HAP-1 (cell line): Measurements from ENCODE around the gene KCNAB1.

Experiments
- DNase-seq, 2 experiments: peaks; one replicate each; pipeline ENCODE4 v3.0.0-alpha.2; 2016 to 2020; ENCODE audit warnings: low spot score in 2 of 2
- H3K27me3 ChIP-seq: fragments of 250-450 bp; sonication (Bioruptor Pico); 2 replicates; pipeline ENCODE4 v1.5.1; 2020; ENCODE audit warnings: low read depth, mild to moderate bottlenecking, moderate library complexity
- H3K36me3 ChIP-seq: fragments of 250-450 bp; sonication (Bioruptor Pico); replicated peaks from 2 replicates; pipeline ENCODE4 v1.5.1; 2020; ENCODE audit warnings: mild to moderate bottlenecking
- H3K4me1 ChIP-seq: fragments of 250-450 bp; sonication (Bioruptor Pico); 2 replicates; pipeline ENCODE4 v1.5.1; 2020; ENCODE audit warnings: mild to moderate bottlenecking
- H3K4me3 ChIP-seq: fragments of 250-450 bp; sonication (Bioruptor Pico); 2 replicates; pipeline ENCODE4 v1.5.1; 2020; ENCODE audit warnings: mild to moderate bottlenecking, moderate library complexity
- H3K9me3 ChIP-seq: fragments of 250-450 bp; sonication (Bioruptor Pico); 2 replicates; pipeline ENCODE4 v1.5.1; 2020; ENCODE audit warnings: mild to moderate bottlenecking, moderate library complexity
- in situ Hi-C: fragments of 300-500 bp; cut with MboI; formaldehyde crosslinking; loops from 3 replicates; pipeline ENCODE4 v1.14.3; 2020; ENCODE audit warnings: low sequenced_read_pairs, inconsistent platforms, mixed read lengths

KCNAB1 gene

GRCh38 chr3:156323466-156323865 is 203.1 kb downstream of the KCNAB1 start:
- no peaks in the 10 kb centered on the region for H3K9me3 ChIP-seq
- H3K27me3 ChIP-seq = no peaks in the 10 kb centered on the region; the same call in 1 of the 2 replicates
- H3K4me1 ChIP-seq = no peaks in the 10 kb centered on the region
- no peak overlapping the region for H3K4me3 ChIP-seq
- no peak for DNase-seq
- no peaks in the 10 kb centered on the region for H3K36me3 ChIP-seq
- in situ Hi-C loops = no loop called here

GRCh38 chr3:156330415-156330814 is 210.0 kb downstream of the KCNAB1 start:
- Histone ChIP-seq H3K9me3 (no peaks in the 10 kb centered on the region), H3K36me3 (no peaks in the 10 kb centered on the region), H3K4me1 (no peaks in the 10 kb centered on the region), H3K27me3 (no peaks in the 10 kb centered on the region; the same call in 1 of the 2 replicates), H3K4me3 (no peak overlapping the region)
- no peak for DNase-seq
- in situ Hi-C loops = no loop called here

- no peak for DNase-seq
- Histone ChIP-seq H3K27me3 (peaks cover 6% of the 10 kb centered on the region; the same call in 1 of the 2 replicates), H3K4me3 (no peak overlapping the region), H3K36me3 (no peaks in the 10 kb centered on the region), H3K9me3 (no peaks in the 10 kb centered on the region), H3K4me1 (no peaks in the 10 kb centered on the region)
- in situ Hi-C loops = no loop called here
Observed at GRCh38 chr3:156332304-156332703, 211.9 kb downstream of the KCNAB1 start.

- no peaks in the 10 kb centered on the region for H3K36me3 ChIP-seq
- H3K4me3 ChIP-seq = no peak overlapping the region
- in situ Hi-C loops = no loop called here
- H3K4me1 ChIP-seq = no peaks in the 10 kb centered on the region
- H3K27me3 ChIP-seq = peaks cover 10% of the 10 kb centered on the region; the same call in 1 of the 2 replicates
- H3K9me3 ChIP-seq = no peaks in the 10 kb centered on the region
- DNase-seq = no peak
Observed at GRCh38 chr3:156334841-156335545, 214.6 kb downstream of the KCNAB1 start.

- in situ Hi-C loops = no loop called here
- Histone ChIP-seq H3K4me3 (no peak overlapping the region), H3K9me3 (no peaks in the 10 kb centered on the region), H3K36me3 (no peaks in the 10 kb centered on the region), H3K4me1 (no peaks in the 10 kb centered on the region), H3K27me3 (peaks cover 10% of the 10 kb centered on the region; the same call in 1 of the 2 replicates)
- no peak for DNase-seq
Observed at GRCh38 chr3:156339491-156339890, 219.1 kb downstream of the KCNAB1 start.

GRCh38 chr3:156341332-156341731 is 221.0 kb downstream of the KCNAB1 start:
- Histone ChIP-seq H3K4me3 (no peak overlapping the region), H3K9me3 (no peaks in the 10 kb centered on the region), H3K4me1 (no peaks in the 10 kb centered on the region), H3K27me3 (peaks cover 13% of the 10 kb centered on the region; the same call in 1 of the 2 replicates), H3K36me3 (no peaks in the 10 kb centered on the region)
- in situ Hi-C loops = no loop called here
- DNase-seq = no peak

GRCh38 chr3:156341831-156342416 is 221.5 kb downstream of the KCNAB1 start:
- no peak overlapping the region for H3K4me3 ChIP-seq
- H3K9me3 ChIP-seq = no peaks in the 10 kb centered on the region
- DNase-seq = no peak
- no peaks in the 10 kb centered on the region for H3K4me1 ChIP-seq
- peaks cover 11% of the 10 kb centered on the region; the same call in 1 of the 2 replicates for H3K27me3 ChIP-seq
- in situ Hi-C loops = no loop called here
- H3K36me3 ChIP-seq = no peaks in the 10 kb centered on the region

GRCh38 chr3:156344215-156344614 is 223.8 kb downstream of the KCNAB1 start:
- H3K4me3 ChIP-seq = no peak overlapping the region
- in situ Hi-C loops = no loop called here

GRCh38 chr3:156349111-156349510 is 228.7 kb downstream of the KCNAB1 start:
- in situ Hi-C loops = no loop called here
- no peaks in the 10 kb centered on the region for H3K36me3 ChIP-seq
- H3K9me3 ChIP-seq = no peaks in the 10 kb centered on the region
- H3K27me3 ChIP-seq = 0 out of 2 replicates have a peak, but pooled peaks cover 3% of the 10 kb centered on the region
- no peaks in the 10 kb centered on the region for H3K4me1 ChIP-seq
- no peak for DNase-seq
- H3K4me3 ChIP-seq = no peak overlapping the region

More at GRCh38 chr3:156344215-156344614, 223.8 kb downstream of the KCNAB1 start:
- no peaks in the 10 kb centered on the region for H3K36me3 ChIP-seq
- H3K4me1 ChIP-seq = no peaks in the 10 kb centered on the region
- no peaks in the 10 kb centered on the region for H3K9me3 ChIP-seq
- no peak for DNase-seq
- 0 out of 2 replicates have a peak, but pooled peaks cover 3% of the 10 kb centered on the region for H3K27me3 ChIP-seq

- Histone ChIP-seq H3K4me1 (no peaks in the 10 kb centered on the region), H3K36me3 (no peaks in the 10 kb centered on the region), H3K27me3 (0 out of 2 replicates have a peak, but pooled peaks cover 3% of the 10 kb centered on the region), H3K4me3 (no peak overlapping the region), H3K9me3 (no peaks in the 10 kb centered on the region)
- no peak for DNase-seq
- in situ Hi-C loops = no loop called here
Observed at GRCh38 chr3:156349978-156350377, 229.6 kb downstream of the KCNAB1 start.

GRCh38 chr3:156350781-156351180 is 230.4 kb downstream of the KCNAB1 start:
- no peak for DNase-seq
- H3K9me3 ChIP-seq = no peaks in the 10 kb centered on the region
- in situ Hi-C loops = no loop called here
- no peaks in the 10 kb centered on the region for H3K4me1 ChIP-seq
- 0 out of 2 replicates have a peak, but pooled peaks cover 3% of the 10 kb centered on the region for H3K27me3 ChIP-seq
- no peak overlapping the region for H3K4me3 ChIP-seq
- H3K36me3 ChIP-seq = no peaks in the 10 kb centered on the region

GRCh38 chr3:156351783-156352182 is 231.4 kb downstream of the KCNAB1 start:
- Histone ChIP-seq H3K4me3 (no peak overlapping the region), H3K9me3 (no peaks in the 10 kb centered on the region), H3K27me3 (no peaks in the 10 kb centered on the region), H3K36me3 (no peaks in the 10 kb centered on the region), H3K4me1 (no peaks in the 10 kb centered on the region)
- DNase-seq = no peak
- in situ Hi-C loops = no loop called here

GRCh38 chr3:156352728-156353127 is 232.3 kb downstream of the KCNAB1 start:
- Histone ChIP-seq H3K36me3 (no peaks in the 10 kb centered on the region), H3K4me1 (no peaks in the 10 kb centered on the region), H3K4me3 (no peak overlapping the region), H3K9me3 (no peaks in the 10 kb centered on the region), H3K27me3 (peaks cover 3% of the 10 kb centered on the region; the same call in 1 of the 2 replicates)
- DNase-seq = no peak
- in situ Hi-C loops = no loop called here

- H3K27me3 ChIP-seq = peaks cover 3% of the 10 kb centered on the region; the same call in 1 of the 2 replicates
- H3K4me3 ChIP-seq = no peak overlapping the region
- H3K36me3 ChIP-seq = no peaks in the 10 kb centered on the region
- no peaks in the 10 kb centered on the region for H3K9me3 ChIP-seq
- no peak for DNase-seq
- in situ Hi-C loops = no loop called here
- H3K4me1 ChIP-seq = no peaks in the 10 kb centered on the region
Observed at GRCh38 chr3:156353563-156353962, 233.2 kb downstream of the KCNAB1 start.
